Chondrocyte (in vitro differentiated cells): Measurements from ENCODE around the gene KRTAP10-5. TPM values are rescaled to one million over a fixed set of nuclear protein-coding genes. Genes with fewer than 3 reads are reported as not detected.

ENCODE experiments used
- DNase-seq: peaks from one replicate; pipeline ENCODE4 v3.0.0; 2021; ENCODE audit warnings: mixed read lengths, low spot score
- H3K27ac Mint-ChIP-seq: one replicate; pipeline ENCODE4 v1.8.0; 2021; ENCODE audit warnings: mild to moderate bottlenecking, moderate library complexity, mixed read lengths; ENCODE audit not compliant: unreplicated experiment
- H3K27me3 Mint-ChIP-seq: 2 replicates; pipeline ENCODE4 v1.8.0; 2021; ENCODE audit warnings: low read depth, mixed read lengths
- H3K36me3 Mint-ChIP-seq: 2 replicates; pipeline ENCODE4 v1.8.0; 2021; ENCODE audit warnings: low read depth, mixed read lengths
- H3K4me1 Mint-ChIP-seq: 2 replicates; pipeline ENCODE4 v1.8.0; 2021; ENCODE audit warnings: low read depth, mild to moderate bottlenecking, mixed read lengths
- H3K4me3 Mint-ChIP-seq: one replicate; pipeline ENCODE4 v1.8.0; 2021; ENCODE audit warnings: mild to moderate bottlenecking, moderate library complexity, mixed read lengths; ENCODE audit not compliant: unreplicated experiment
- H3K9me3 Mint-ChIP-seq: 2 replicates; pipeline ENCODE4 v1.8.0; 2021; ENCODE audit warnings: low read depth, mixed read lengths
- total RNA-seq: library from RNA; stranded (reverse); gene quantifications from 3 replicates; pipeline ENCODE4 v1.2.1, GENCODE V29; 2021
- TF ChIP-seq, protein P1 (sequence below): fragments of 200-600 bp; sonication (generic); IDR thresholded peaks from 2 replicates; pipeline ENCODE4 v1.5.0; 2021; ENCODE audit warnings: antibody characterized with exemption, mild to moderate bottlenecking, moderate library complexity

KRTAP10-5 gene
- total RNA-seq, 1 donor from 2014 or later, result not detected

DNA sequence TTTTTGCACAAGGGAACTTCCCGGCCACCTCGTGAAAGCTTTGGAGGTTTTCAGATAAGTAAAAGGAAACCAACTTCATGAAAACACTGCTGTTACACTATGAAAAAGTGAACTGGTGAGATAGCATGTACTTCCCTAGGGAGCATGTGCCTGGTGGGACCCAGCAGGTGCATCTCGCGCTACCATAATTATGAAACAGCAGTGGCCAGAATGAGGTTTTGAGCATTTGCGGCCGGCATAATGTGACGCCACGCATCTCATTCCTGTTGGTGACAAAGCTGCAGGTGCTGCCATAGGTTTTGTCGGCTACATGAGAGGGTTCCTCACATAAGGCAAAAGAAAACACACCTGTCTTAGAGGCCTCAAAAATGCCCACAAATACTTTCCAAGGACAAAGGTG lies 23.5 kb downstream of the KRTAP10-5 start:
- TF ChIP-seq, protein P1, sequence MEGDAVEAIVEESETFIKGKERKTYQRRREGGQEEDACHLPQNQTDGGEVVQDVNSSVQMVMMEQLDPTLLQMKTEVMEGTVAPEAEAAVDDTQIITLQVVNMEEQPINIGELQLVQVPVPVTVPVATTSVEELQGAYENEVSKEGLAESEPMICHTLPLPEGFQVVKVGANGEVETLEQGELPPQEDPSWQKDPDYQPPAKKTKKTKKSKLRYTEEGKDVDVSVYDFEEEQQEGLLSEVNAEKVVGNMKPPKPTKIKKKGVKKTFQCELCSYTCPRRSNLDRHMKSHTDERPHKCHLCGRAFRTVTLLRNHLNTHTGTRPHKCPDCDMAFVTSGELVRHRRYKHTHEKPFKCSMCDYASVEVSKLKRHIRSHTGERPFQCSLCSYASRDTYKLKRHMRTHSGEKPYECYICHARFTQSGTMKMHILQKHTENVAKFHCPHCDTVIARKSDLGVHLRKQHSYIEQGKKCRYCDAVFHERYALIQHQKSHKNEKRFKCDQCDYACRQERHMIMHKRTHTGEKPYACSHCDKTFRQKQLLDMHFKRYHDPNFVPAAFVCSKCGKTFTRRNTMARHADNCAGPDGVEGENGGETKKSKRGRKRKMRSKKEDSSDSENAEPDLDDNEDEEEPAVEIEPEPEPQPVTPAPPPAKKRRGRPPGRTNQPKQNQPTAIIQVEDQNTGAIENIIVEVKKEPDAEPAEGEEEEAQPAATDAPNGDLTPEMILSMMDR, result no peak
- Mint-ChIP-seq H3K9me3 (peaks cover 12% of the 10 kb centered on the region), H3K4me3 (no peak overlapping the region), H3K36me3 (peaks cover 7% of the 10 kb centered on the region), H3K27me3 (peaks cover 34% of the 10 kb centered on the region), H3K27ac (no peak overlapping the region), H3K4me1 (no peaks in the 10 kb centered on the region)
- no peak for DNase-seq

DNA sequence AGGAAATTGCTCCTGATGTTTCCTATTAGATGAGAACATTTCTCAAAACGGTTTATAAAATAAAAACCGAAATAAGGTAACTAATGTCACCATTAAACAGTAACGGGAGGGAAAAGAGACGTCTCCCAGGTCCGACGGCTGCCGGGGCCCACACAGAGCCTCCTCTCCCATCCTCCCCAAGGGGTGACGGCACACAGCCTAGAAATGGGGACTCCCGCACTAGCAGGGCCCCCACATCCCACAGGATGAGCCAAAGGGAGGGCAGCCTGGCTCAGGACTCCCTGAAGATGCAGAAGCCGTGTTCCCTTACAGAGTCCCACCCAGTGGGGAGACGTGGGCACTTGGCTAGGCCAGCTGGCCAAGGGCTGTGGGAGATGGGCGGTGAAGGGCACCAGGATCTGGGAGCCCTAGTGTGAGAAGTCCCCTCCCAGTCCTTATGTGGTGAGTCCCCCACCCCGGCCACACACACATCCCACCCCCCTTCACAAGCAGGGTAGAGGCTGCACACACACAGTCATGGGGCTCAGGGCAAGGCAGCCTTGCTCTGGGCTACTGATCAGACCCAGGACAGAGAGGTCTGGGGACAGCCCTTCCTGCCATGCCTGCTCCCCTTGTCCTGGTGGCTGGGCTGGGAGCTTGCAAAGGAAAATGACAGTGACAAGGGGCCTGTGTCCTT lies 25.1 kb downstream of the KRTAP10-5 start:
- H3K27ac Mint-ChIP-seq, result no peak overlapping the region
- H3K27me3 Mint-ChIP-seq, result peaks cover 28% of the 10 kb centered on the region
- DNase-seq, result no peak

DNA sequence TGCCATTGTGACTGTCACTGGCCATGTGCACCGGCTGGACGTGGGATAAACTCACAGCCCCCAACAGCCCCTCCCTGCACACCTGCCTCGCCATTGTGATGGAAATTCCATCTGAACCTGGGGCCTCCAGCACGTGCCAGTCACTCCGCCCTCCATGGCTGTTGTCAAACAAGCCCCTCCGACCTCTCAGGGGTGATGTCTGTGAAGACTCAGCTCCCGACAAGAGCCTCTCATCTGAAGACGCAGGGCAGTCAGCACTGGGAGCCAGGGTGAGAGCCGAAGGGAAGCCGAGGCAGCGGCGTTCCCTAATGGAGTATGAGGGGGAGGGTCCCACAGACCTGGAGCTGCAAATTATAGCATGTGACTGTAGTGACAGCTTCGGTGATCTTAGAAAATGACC lies 27.7 kb downstream of the KRTAP10-5 start:
- no peak for DNase-seq
- peaks cover 16% of the 10 kb centered on the region for H3K4me1 Mint-ChIP-seq

More for the DNA sequence above, 25.1 kb downstream of the KRTAP10-5 start:
- TF ChIP-seq, protein P1, result no peak
- H3K4me3 Mint-ChIP-seq, result no peak overlapping the region
- peaks cover 5% of the 10 kb centered on the region for H3K4me1 Mint-ChIP-seq
- peaks cover 2% of the 10 kb centered on the region for H3K36me3 Mint-ChIP-seq
- H3K9me3 Mint-ChIP-seq, result peaks cover 4% of the 10 kb centered on the region

DNA sequence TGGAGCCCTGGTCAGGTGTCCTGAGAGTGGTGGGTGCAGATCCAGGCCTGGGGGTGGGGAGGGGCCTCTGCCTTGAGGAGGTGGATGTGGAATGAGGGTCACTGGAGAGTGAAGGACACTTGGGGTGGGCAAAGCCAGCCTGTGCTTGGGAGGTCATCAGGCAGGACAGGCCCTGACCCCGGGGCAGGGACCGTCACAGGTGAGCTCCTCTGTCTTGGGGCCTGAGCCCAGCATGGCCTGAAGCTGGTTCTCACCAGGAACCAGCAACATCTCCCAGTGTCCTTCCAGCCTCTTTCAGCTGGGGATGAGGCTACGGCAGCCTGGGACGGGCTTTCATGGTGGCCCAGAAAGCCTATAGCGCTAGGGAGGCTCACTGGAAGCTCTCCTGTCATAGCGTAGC lies 28.3 kb downstream of the KRTAP10-5 start:
- TF ChIP-seq, protein P1, result no peak
- Mint-ChIP-seq H3K27ac (no peak overlapping the region), H3K4me1 (peaks cover 16% of the 10 kb centered on the region), H3K27me3 (peaks cover 17% of the 10 kb centered on the region), H3K36me3 (peaks cover 4% of the 10 kb centered on the region), H3K9me3 (peaks cover 6% of the 10 kb centered on the region), H3K4me3 (no peak overlapping the region)
- no peak for DNase-seq

More for the DNA sequence above, 27.7 kb downstream of the KRTAP10-5 start:
- Mint-ChIP-seq H3K27ac (no peak overlapping the region), H3K4me3 (no peak overlapping the region), H3K36me3 (peaks cover 2% of the 10 kb centered on the region), H3K27me3 (peaks cover 18% of the 10 kb centered on the region), H3K9me3 (peaks cover 1% of the 10 kb centered on the region)
- TF ChIP-seq, protein P1, result no peak

DNA sequence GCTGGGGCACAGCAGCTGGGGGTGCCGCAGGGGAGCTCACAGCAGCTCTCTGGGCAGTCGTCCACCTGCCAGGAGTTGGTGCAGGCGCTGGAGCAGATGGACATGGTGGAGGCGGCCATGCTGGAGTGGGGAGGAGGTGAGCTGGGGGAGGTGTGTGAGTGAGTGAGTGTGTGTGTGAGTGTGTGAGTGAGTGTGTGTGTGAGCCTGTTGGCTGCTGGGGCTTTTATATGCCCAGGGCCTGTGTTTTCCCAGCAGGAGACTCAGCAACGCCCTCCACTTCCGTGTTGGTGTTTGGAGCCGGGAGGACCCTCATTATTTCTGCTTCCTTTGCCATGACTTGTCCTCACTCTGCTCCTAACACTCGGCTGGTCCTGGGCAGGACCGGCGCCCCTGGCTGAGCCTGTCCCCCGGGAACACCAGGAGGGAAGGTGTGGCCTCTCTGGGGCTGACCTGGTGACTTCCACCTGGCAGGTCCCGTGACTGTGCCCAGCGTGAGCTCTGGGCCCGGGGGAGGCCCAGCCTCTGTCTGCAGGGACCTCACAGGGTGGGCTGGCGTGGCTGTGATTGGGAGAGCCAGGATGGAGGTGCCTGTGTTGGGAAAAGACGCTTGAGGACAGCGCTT lies 29.0 kb downstream of the KRTAP10-5 start, which contains the start of gene KRTAP10-2:
Gene KRTAP10-2 (minus strand): TSS at position 166 of the 622 bp plus-strand sequence. CDS start 47 bp downstream, at position 119.
- no peak for DNase-seq
- peaks cover 13% of the 10 kb centered on the region for H3K9me3 Mint-ChIP-seq
- H3K4me3 Mint-ChIP-seq, result no peak within 1 kb of the TSS
- H3K36me3 Mint-ChIP-seq, result peaks cover 11% of the 10 kb centered on the region
- H3K4me1 Mint-ChIP-seq, result peaks cover 16% of the 10 kb centered on the region
- H3K27me3 Mint-ChIP-seq, result peaks cover 16% of the 10 kb centered on the region
- TF ChIP-seq, protein P1, result no peak
- H3K27ac Mint-ChIP-seq, result no peak within 1 kb of the TSS
